ENCODE data around the gene TRPM8.

DNA sequence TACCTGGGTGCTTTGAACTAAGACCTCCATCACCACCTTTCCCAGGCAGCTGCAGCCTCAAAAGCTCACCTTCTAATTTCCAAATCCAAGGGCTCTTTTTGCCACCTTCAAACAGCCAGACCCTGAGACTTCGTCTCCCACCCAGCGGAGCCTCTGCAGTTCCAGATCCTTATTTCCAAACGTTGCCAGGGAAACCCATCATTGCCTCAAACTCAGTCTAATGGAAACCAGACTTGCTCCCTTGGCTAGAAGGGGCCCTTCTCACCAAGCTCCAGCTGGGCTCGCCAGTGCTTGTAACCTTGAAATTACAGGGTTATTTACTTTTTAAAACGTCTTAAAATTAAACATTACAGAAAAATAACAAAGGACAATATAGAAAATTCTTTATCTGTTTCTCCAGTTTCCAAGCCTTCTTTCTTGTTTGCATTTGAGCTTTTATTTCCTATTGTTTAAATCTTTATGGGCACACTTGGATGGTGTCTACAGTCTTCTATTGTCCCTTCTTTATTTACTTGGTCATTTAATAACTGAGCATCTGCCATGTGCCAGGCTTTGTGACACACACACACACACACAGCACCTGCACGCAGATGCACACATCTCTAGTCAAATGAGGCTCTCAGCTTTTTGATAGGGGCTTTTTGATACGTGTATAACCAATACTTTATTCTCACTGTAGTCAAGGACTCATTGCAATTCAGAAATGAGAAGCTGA, 36.1 kb downstream of the TRPM8 start:
- TF ChIP-seq POLR2A (IDR thresholded peaks at IDR 0.05) (no peak), CTCF (IDR thresholded peaks at IDR 0.05) (no peak), POLR2AphosphoS5 (IDR thresholded peaks at IDR 0.05) (peak; percentile 82)

Data from prostate gland (tissue), 2 donors.